HG02981 (cell line): Measurements from ENCODE around the gene IL1RL2.

ENCODE experiments used
- ATAC-seq: cut with Tn5 transposase; IDR thresholded peaks from one replicate; pipeline ENCODE4 v1.9.1; 2021; ENCODE audit warnings: mild to moderate bottlenecking, moderate library complexity; ENCODE audit not compliant: unreplicated experiment

IL1RL2 gene

GRCh38 chr2:102186791-102187495 is at the start of gene IL1RL2:
Gene IL1RL2 (plus strand): TSS chr2:102187023. CDS start chr2:102187868, 845 bp downstream.
- no peak for ATAC-seq

- ATAC-seq, result no peak
These were observed 49.7 kb upstream of the IL1RL2 start for GRCh38 chr2:102137138-102137537.

GRCh38 chr2:102138331-102138730 is 48.5 kb upstream of the IL1RL2 start:
- ATAC-seq, result no peak

- ATAC-seq, result no peak
These were observed 47.0 kb upstream of the IL1RL2 start for GRCh38 chr2:102139851-102140250.

- ATAC-seq, result no peak
These were observed 46.4 kb upstream of the IL1RL2 start for GRCh38 chr2:102140377-102140776.

GRCh38 chr2:102141011-102141943 is 45.5 kb upstream of the IL1RL2 start:
- no peak for ATAC-seq

GRCh38 chr2:102141970-102142828 is 44.6 kb upstream of the IL1RL2 start, which contains the start of gene IL1R1:
Gene IL1R1 (plus strand): TSS chr2:102142746. CDS start chr2:102157725, 14,979 bp downstream.
- ATAC-seq, result no peak

- no peak for ATAC-seq
These were observed 43.9 kb upstream of the IL1RL2 start for GRCh38 chr2:102142829-102143449.

GRCh38 chr2:102143450-102143985 is 43.3 kb upstream of the IL1RL2 start:
- no peak for ATAC-seq

- ATAC-seq, result no peak
These were observed 42.7 kb upstream of the IL1RL2 start for GRCh38 chr2:102144128-102144527.

GRCh38 chr2:102145107-102145506 is 41.7 kb upstream of the IL1RL2 start:
- ATAC-seq, result no peak

GRCh38 chr2:102145934-102146333 is 40.9 kb upstream of the IL1RL2 start:
- no peak for ATAC-seq

- no peak for ATAC-seq
These were observed 38.9 kb upstream of the IL1RL2 start for GRCh38 chr2:102147935-102148334.

GRCh38 chr2:102149243-102149642 is 37.6 kb upstream of the IL1RL2 start:
- ATAC-seq, result no peak

GRCh38 chr2:102149644-102150455 is 37.0 kb upstream of the IL1RL2 start:
- ATAC-seq, result no peak

GRCh38 chr2:102154364-102154763 is 32.5 kb upstream of the IL1RL2 start:
- ATAC-seq, result no peak

- ATAC-seq, result no peak
These were observed 31.7 kb upstream of the IL1RL2 start for GRCh38 chr2:102154946-102155702.

GRCh38 chr2:102155703-102156515 is 30.9 kb upstream of the IL1RL2 start:
- no peak for ATAC-seq
